HEK293T (cell line): ENCODE results near the gene CDC45.

Source experiments
- CTCF ChIA-PET: fragments of 350-600 bp; formaldehyde crosslinking; extraction: SDS; loops from one replicate; lab custom pipeline; 2021; ENCODE audit warnings: antibody characterized with exemption, inconsistent platforms; lab: Yijun Ruan, JAX
- POLR2A ChIA-PET: fragments of 350-600 bp; formaldehyde crosslinking; extraction: SDS; loops from one replicate; lab custom pipeline; 2020; ENCODE audit warnings: antibody characterized with exemption, inconsistent platforms; lab: Yijun Ruan, JAX
- DNase-seq: peaks from one replicate; pipeline ENCODE4 v3.0.0; 2012; ENCODE audit warnings: mixed read lengths; ENCODE audit errors: extremely low spot score
- ARNT ChIP-seq: fragments of 450-650 bp; IDR thresholded peaks from 2 replicates; pipeline ENCODE4 v1.6.1; 2017; ENCODE audit warnings: mild to moderate bottlenecking
- BHLHE40 ChIP-seq: fragments of 450-650 bp; IDR thresholded peaks from 2 replicates; pipeline ENCODE4 v1.6.1; 2016; ENCODE audit warnings: mild to moderate bottlenecking, moderate library complexity, borderline replicate concordance
- CTBP1 ChIP-seq: fragments of 450-650 bp; IDR thresholded peaks from 2 replicates; pipeline ENCODE4 v1.6.1; 2016; ENCODE audit warnings: borderline replicate concordance
- ELF4 ChIP-seq: fragments of 450-650 bp; IDR thresholded peaks from 2 replicates; pipeline ENCODE4 v1.6.1; 2017; ENCODE audit warnings: antibody characterized with exemption
- FOXA1 ChIP-seq: fragments of 450-650 bp; IDR thresholded peaks from 2 replicates; pipeline ENCODE4 v1.6.1; 2016; ENCODE audit warnings: mild to moderate bottlenecking
- FOXK2 ChIP-seq: fragments of 450-650 bp; IDR thresholded peaks from 2 replicates; pipeline ENCODE4 v1.6.1; 2016; ENCODE audit warnings: mild to moderate bottlenecking
- FOXM1 ChIP-seq: fragments of 450-650 bp; IDR thresholded peaks from 2 replicates; pipeline ENCODE4 v1.6.1; 2017; ENCODE audit warnings: mild to moderate bottlenecking, borderline replicate concordance
- HDGF ChIP-seq: fragments of 450-650 bp; IDR thresholded peaks from 2 replicates; pipeline ENCODE4 v1.6.1; 2017; ENCODE audit warnings: antibody characterized with exemption, borderline replicate concordance
- L3MBTL2 ChIP-seq: fragments of 450-650 bp; conservative IDR thresholded peaks from 2 replicates; pipeline ENCODE4 v1.6.1; 2016; ENCODE audit warnings: mild to moderate bottlenecking
- LEF1 ChIP-seq: fragments of 450-650 bp; IDR thresholded peaks from 2 replicates; pipeline ENCODE4 v1.6.1; 2017; ENCODE audit warnings: mild to moderate bottlenecking, borderline replicate concordance
- NFRKB ChIP-seq: fragments of 450-650 bp; IDR thresholded peaks from 2 replicates; pipeline ENCODE4 v1.6.1; 2016; ENCODE audit warnings: mild to moderate bottlenecking, moderate library complexity
- SP1 ChIP-seq: fragments of 450-650 bp; IDR thresholded peaks from 2 replicates; pipeline ENCODE4 v1.6.1; 2017
- SUZ12 ChIP-seq: fragments of 450-650 bp; IDR thresholded peaks from 2 replicates; pipeline ENCODE4 v1.6.1; 2016; ENCODE audit warnings: mild to moderate bottlenecking
- TARDBP ChIP-seq: fragments of 450-650 bp; IDR thresholded peaks from 2 replicates; pipeline ENCODE4 v1.6.1; 2016
- ZNF384 ChIP-seq: fragments of 450-650 bp; IDR thresholded peaks from 2 replicates; pipeline ENCODE4 v1.6.1; 2016
- TF ChIP-seq, protein P1 (sequence below): fragments of 450-650 bp; IDR thresholded peaks from 2 replicates; pipeline ENCODE4 v1.6.1; 2016

Gene CDC45

GRCh38 chr22:19559324-19559811, 79.6 kb downstream of the CDC45 start:
- ChIA-PET POLR2A (no interaction called here), CTCF (no interaction called here)

DNA sequence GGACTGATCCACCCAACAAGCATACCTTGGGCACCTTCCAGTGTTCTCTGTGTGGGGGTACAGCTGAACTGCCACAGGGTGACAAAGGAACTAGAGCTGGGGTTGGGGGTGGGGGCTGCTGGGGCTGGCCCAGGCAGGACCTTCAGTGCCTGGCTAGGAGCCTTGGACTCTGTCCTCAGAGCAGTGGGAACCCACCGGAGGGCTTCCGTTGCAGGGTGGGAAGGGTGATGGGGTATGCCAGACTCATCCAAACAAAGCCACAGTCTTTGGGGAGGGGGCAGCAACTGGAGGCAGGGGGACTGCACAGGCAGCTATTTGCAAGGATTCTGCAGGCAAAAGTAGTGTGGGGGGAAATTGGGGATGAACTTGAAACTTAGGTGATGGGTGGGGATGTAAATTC, 80.2 kb downstream of the CDC45 start:
- ChIA-PET CTCF (no interaction called here), POLR2A (no interaction called here)
- no peak for DNase-seq
- TF ChIP-seq, protein P1, sequence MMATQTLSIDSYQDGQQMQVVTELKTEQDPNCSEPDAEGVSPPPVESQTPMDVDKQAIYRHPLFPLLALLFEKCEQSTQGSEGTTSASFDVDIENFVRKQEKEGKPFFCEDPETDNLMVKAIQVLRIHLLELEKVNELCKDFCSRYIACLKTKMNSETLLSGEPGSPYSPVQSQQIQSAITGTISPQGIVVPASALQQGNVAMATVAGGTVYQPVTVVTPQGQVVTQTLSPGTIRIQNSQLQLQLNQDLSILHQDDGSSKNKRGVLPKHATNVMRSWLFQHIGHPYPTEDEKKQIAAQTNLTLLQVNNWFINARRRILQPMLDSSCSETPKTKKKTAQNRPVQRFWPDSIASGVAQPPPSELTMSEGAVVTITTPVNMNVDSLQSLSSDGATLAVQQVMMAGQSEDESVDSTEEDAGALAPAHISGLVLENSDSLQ: no peak
- TF ChIP-seq SUZ12: no peak

More at GRCh38 chr22:19559324-19559811, 79.6 kb downstream of the CDC45 start:
- no peak for TF ChIP-seq L3MBTL2
- TF ChIP-seq SP1: no peak
- TF ChIP-seq LEF1: no peak
- TF ChIP-seq, protein P1: no peak
- no peak for TF ChIP-seq BHLHE40
- no peak for TF ChIP-seq NFRKB
- TF ChIP-seq FOXK2: no peak
- no peak for TF ChIP-seq CTBP1
- no peak for TF ChIP-seq HDGF
- no peak for TF ChIP-seq SUZ12
- TF ChIP-seq FOXM1: no peak
- TF ChIP-seq FOXA1: no peak
- TF ChIP-seq ELF4: no peak
- TF ChIP-seq ARNT: no peak
- DNase-seq: no peak

GRCh38 chr22:19565382-19566278, 85.9 kb downstream of the CDC45 start:
- DNase-seq: no peak
- ChIA-PET CTCF (no interaction called here), POLR2A (no interaction called here)
- TF ChIP-seq SP1 (no peak), ELF4 (no peak), SUZ12 (no peak), NFRKB (no peak), ZNF384 (no peak), HDGF (no peak), LEF1 (no peak), ARNT (no peak)
- TF ChIP-seq, protein P1: no peak

DNA sequence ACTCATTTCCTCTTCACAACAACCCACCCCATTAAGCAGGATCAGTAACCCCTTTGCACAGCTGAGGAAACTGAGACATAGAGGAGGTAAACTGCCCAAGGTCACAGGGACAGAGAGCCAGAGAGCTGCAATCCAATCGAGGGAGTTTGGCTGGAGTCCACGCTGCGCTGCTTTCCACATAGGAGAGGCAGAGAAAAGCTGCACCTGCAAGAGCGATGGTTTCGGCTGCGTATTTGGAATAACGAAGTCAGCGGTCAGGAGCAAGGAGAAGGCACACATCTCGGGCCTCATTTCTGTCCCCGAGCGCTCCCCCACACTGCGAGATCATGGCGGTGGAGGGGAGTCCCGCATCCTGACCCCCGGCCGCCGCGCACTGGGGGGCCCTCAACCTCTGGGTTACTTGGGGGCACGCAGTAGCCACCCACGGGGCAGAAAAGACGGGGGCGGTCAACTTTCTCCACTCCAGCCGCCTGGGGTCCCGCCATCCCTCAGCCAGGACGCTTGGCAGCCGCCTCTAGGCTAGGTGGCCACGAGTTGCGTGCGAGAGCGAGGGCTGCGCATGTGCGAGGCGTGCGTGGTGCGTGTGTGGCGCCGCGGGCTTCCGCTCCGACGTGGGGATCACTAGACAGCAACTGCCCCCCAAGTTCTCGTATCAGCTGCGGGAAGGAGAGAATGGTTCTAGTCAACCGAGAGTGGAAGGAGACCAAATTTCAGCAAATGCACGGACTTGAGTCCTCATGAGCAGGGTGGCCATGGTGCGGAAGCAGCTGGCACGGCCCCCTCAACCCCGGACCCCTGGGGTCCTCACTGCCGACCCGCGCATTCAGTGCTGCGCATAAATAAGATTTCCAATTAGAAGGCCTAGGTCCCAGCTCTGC, 86.8 kb downstream of the CDC45 start:
- no peak for DNase-seq
- POLR2A ChIA-PET: no interaction called here
- CTCF ChIA-PET: no interaction called here
- TF ChIP-seq BHLHE40 (no peak), FOXK2 (no peak), SUZ12 (no peak)

DNA sequence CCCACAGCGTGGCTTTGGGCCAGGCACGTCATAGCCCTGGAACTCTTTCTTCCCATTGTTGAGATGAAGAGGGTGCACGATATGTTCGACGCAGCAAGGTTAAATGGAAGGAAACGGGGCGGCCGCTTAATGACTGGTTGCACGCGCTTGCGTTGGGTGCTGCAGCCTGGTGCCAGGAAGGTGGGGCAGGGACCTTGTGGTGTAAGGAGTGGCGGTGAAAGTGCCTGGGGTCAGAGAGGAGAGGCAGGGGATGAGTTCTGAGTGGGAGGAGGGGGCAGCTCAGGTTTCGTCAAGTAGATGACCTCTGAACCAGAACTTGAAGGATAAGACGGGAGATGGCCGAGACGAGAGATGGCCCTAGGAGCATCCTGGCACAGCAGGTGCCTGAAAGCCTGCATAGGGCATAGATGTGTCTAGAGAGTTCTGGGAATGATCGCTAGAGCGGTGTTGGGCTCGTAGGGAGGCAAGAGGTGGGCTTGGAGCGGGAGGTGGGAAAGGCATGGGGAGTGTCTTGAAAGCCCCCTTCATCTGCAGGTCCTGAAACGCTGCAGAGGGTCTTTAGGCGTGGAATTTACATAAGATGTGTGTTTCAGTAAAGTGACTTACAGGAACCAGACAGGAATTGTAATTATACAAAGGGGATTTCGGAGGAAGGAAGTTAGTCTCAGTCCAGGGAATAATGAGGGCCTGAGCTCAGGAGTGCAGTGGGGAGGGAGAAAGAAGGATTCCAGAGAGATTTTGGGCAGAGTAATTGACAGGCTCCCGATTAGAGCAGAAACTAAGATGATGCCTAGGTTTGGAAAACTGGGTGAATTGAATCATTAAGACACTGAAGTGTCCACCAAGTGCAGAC, 87.7 kb downstream of the CDC45 start:
- no peak for TF ChIP-seq BHLHE40
- TF ChIP-seq SUZ12: no peak
- TF ChIP-seq TARDBP: no peak
- TF ChIP-seq CTBP1: no peak
- TF ChIP-seq L3MBTL2: no peak
- no peak for TF ChIP-seq FOXA1
- no peak for TF ChIP-seq NFRKB
- TF ChIP-seq SP1: no peak
- TF ChIP-seq HDGF: no peak
- no peak for TF ChIP-seq FOXM1
- no peak for TF ChIP-seq ARNT
- TF ChIP-seq ELF4: no peak
- TF ChIP-seq LEF1: no peak
- TF ChIP-seq FOXK2: no peak
- TF ChIP-seq, protein P1: no peak
- TF ChIP-seq ZNF384: no peak
- POLR2A ChIA-PET: no interaction called here
- CTCF ChIA-PET: no interaction called here
- DNase-seq: no peak
